GM23338 (cell line): ENCODE results near the gene DNAH10.

Source experiments
- CREB1 ChIP-seq: fragments of 250-450 bp; sonication (Bioruptor Pico); IDR thresholded peaks from 2 replicates; pipeline ENCODE4 v1.5.0; 2020; ENCODE audit warnings: low read depth, mild to moderate bottlenecking, moderate library complexity
- ETS1 ChIP-seq: IDR thresholded peaks from 2 replicates; pipeline ENCODE4 v1.6.1; 2016; ENCODE audit warnings: antibody characterized with exemption
- EZH2 ChIP-seq: fragments of 200-600 bp; sonication (generic); IDR thresholded peaks from one replicate; pipeline ENCODE4 v1.8.0; 2017; ENCODE audit warnings: antibody characterized with exemption, mild to moderate bottlenecking, low read depth; ENCODE audit not compliant: unreplicated experiment
- EZH2phosphoT487 ChIP-seq: fragments of 200-600 bp; sonication (generic); IDR thresholded peaks from one replicate; pipeline ENCODE4 v1.8.1; 2018; ENCODE audit warnings: antibody characterized with exemption; ENCODE audit not compliant: unreplicated experiment
- JUNB ChIP-seq: IDR thresholded peaks from one replicate; pipeline ENCODE4 v1.6.1; 2016; ENCODE audit warnings: antibody characterized with exemption; ENCODE audit not compliant: unreplicated experiment
- POLR2AphosphoS5 ChIP-seq: IDR thresholded peaks from 2 replicates; pipeline ENCODE4 v1.6.1; 2016; ENCODE audit warnings: antibody characterized with exemption, low read depth
- STAT1 ChIP-seq: IDR thresholded peaks from one replicate; pipeline ENCODE4 v1.6.1; 2016; ENCODE audit warnings: antibody characterized with exemption; ENCODE audit not compliant: unreplicated experiment
- ZNF114 ChIP-seq: fragments of 250-450 bp; sonication (Bioruptor Pico); IDR thresholded peaks from 2 replicates; pipeline ENCODE4 v1.5.0; 2020; ENCODE audit warnings: mild to moderate bottlenecking, moderate library complexity
- TF ChIP-seq, protein P1 (sequence below), 2 experiments: fragments of 200-600 bp in 1 of 2; sonication (generic) in 1 of 2; conservative IDR thresholded peaks; 2 replicates each; pipeline versions ENCODE4 v1.5.1 to v1.6.1; 2016 to 2017; ENCODE audit warnings: antibody characterized with exemption in 2 of 2, low read depth in 2 of 2, mild to moderate bottlenecking in 2 of 2, moderate library complexity in 1 of 2
- TF ChIP-seq, protein P2 (sequence below): fragments of 250-450 bp; sonication (Bioruptor Pico); IDR thresholded peaks from 2 replicates; pipeline ENCODE4 v1.5.0; 2020; ENCODE audit warnings: mild to moderate bottlenecking, moderate library complexity
- TF ChIP-seq, protein P3 (sequence below): IDR thresholded peaks from one replicate; pipeline ENCODE4 v1.6.1; 2018; ENCODE audit warnings: antibody characterized with exemption; ENCODE audit not compliant: unreplicated experiment

DNA sequence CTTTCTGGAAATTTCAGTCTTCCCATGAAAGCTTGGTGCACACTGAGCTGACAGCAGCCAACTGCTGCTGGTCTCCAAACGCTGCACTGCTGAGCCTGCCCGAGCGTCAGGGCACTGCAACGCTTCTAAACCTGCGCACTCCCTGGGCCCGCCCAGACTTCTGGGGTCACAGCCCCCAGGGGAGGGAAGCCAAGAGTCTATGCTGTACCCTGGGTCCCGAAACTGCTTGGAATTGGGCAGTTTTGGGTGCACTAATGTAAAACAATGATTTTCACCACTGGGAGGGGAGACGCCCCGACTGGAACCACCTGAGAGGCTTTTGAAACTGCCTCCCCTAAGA lies 178.5 kb downstream of the DNAH10 start:
- TF ChIP-seq, protein P1, sequence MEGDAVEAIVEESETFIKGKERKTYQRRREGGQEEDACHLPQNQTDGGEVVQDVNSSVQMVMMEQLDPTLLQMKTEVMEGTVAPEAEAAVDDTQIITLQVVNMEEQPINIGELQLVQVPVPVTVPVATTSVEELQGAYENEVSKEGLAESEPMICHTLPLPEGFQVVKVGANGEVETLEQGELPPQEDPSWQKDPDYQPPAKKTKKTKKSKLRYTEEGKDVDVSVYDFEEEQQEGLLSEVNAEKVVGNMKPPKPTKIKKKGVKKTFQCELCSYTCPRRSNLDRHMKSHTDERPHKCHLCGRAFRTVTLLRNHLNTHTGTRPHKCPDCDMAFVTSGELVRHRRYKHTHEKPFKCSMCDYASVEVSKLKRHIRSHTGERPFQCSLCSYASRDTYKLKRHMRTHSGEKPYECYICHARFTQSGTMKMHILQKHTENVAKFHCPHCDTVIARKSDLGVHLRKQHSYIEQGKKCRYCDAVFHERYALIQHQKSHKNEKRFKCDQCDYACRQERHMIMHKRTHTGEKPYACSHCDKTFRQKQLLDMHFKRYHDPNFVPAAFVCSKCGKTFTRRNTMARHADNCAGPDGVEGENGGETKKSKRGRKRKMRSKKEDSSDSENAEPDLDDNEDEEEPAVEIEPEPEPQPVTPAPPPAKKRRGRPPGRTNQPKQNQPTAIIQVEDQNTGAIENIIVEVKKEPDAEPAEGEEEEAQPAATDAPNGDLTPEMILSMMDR (conservative IDR thresholded peaks at IDR 0.05; ENCODE audit: low read depth in 2 of 2): no peak
- no peak for TF ChIP-seq POLR2AphosphoS5
- no peak for TF ChIP-seq EZH2phosphoT487
- no peak for TF ChIP-seq ZNF114
- TF ChIP-seq CREB1 (CRISPR knock-in tag): no peak
- TF ChIP-seq EZH2: no peak
- TF ChIP-seq JUNB: no peak
- TF ChIP-seq, protein P2, sequence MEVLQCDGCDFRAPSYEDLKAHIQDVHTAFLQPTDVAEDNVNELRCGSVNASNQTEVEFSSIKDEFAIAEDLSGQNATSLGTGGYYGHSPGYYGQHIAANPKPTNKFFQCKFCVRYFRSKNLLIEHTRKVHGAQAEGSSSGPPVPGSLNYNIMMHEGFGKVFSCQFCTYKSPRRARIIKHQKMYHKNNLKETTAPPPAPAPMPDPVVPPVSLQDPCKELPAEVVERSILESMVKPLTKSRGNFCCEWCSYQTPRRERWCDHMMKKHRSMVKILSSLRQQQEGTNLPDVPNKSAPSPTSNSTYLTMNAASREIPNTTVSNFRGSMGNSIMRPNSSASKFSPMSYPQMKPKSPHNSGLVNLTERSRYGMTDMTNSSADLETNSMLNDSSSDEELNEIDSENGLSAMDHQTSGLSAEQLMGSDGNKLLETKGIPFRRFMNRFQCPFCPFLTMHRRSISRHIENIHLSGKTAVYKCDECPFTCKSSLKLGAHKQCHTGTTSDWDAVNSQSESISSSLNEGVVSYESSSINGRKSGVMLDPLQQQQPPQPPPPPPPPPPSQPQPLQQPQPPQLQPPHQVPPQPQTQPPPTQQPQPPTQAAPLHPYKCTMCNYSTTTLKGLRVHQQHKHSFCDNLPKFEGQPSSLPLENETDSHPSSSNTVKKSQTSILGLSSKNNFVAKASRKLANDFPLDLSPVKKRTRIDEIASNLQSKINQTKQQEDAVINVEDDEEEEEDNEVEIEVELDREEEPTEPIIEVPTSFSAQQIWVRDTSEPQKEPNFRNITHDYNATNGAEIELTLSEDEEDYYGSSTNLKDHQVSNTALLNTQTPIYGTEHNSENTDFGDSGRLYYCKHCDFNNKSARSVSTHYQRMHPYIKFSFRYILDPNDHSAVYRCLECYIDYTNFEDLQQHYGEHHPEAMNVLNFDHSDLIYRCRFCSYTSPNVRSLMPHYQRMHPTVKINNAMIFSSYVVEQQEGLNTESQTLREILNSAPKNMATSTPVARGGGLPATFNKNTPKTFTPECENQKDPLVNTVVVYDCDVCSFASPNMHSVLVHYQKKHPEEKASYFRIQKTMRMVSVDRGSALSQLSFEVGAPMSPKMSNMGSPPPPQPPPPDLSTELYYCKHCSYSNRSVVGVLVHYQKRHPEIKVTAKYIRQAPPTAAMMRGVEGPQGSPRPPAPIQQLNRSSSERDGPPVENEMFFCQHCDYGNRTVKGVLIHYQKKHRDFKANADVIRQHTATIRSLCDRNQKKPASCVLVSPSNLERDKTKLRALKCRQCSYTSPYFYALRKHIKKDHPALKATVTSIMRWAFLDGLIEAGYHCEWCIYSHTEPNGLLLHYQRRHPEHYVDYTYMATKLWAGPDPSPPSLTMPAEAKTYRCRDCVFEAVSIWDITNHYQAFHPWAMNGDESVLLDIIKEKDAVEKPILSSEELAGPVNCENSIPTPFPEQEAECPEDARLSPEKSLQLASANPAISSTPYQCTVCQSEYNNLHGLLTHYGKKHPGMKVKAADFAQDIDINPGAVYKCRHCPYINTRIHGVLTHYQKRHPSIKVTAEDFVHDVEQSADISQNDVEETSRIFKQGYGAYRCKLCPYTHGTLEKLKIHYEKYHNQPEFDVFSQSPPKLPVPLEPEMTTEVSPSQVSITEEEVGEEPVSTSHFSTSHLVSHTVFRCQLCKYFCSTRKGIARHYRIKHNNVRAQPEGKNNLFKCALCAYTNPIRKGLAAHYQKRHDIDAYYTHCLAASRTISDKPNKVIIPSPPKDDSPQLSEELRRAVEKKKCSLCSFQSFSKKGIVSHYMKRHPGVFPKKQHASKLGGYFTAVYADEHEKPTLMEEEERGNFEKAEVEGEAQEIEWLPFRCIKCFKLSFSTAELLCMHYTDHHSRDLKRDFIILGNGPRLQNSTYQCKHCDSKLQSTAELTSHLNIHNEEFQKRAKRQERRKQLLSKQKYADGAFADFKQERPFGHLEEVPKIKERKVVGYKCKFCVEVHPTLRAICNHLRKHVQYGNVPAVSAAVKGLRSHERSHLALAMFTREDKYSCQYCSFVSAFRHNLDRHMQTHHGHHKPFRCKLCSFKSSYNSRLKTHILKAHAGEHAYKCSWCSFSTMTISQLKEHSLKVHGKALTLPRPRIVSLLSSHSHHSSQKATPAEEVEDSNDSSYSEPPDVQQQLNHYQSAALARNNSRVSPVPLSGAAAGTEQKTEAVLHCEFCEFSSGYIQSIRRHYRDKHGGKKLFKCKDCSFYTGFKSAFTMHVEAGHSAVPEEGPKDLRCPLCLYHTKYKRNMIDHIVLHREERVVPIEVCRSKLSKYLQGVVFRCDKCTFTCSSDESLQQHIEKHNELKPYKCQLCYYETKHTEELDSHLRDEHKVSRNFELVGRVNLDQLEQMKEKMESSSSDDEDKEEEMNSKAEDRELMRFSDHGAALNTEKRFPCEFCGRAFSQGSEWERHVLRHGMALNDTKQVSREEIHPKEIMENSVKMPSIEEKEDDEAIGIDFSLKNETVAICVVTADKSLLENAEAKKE (CRISPR knock-in tag): no peak
- TF ChIP-seq ETS1: no peak
- TF ChIP-seq, protein P3, sequence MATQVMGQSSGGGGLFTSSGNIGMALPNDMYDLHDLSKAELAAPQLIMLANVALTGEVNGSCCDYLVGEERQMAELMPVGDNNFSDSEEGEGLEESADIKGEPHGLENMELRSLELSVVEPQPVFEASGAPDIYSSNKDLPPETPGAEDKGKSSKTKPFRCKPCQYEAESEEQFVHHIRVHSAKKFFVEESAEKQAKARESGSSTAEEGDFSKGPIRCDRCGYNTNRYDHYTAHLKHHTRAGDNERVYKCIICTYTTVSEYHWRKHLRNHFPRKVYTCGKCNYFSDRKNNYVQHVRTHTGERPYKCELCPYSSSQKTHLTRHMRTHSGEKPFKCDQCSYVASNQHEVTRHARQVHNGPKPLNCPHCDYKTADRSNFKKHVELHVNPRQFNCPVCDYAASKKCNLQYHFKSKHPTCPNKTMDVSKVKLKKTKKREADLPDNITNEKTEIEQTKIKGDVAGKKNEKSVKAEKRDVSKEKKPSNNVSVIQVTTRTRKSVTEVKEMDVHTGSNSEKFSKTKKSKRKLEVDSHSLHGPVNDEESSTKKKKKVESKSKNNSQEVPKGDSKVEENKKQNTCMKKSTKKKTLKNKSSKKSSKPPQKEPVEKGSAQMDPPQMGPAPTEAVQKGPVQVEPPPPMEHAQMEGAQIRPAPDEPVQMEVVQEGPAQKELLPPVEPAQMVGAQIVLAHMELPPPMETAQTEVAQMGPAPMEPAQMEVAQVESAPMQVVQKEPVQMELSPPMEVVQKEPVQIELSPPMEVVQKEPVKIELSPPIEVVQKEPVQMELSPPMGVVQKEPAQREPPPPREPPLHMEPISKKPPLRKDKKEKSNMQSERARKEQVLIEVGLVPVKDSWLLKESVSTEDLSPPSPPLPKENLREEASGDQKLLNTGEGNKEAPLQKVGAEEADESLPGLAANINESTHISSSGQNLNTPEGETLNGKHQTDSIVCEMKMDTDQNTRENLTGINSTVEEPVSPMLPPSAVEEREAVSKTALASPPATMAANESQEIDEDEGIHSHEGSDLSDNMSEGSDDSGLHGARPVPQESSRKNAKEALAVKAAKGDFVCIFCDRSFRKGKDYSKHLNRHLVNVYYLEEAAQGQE: no peak
- TF ChIP-seq STAT1: no peak
